GM12878 (cell line): ENCODE data around the gene MCM5. TPM values are rescaled to one million over a fixed set of nuclear protein-coding genes. Genes with fewer than 3 reads are reported as not detected.

Source experiments
- ATAC-seq: fragments of 200-7000 bp; cut with Tn5 transposase; 3 replicates; pipeline ENCODE4 v1.9.1; 2020; ENCODE audit warnings: mild to moderate bottlenecking, moderate library complexity
- BruUV-seq: library from RNA; stranded (reverse); fragments of 400-500 nt; replicated peaks from 2 replicates; lab custom pipeline; 2021; lab: Mats Ljungman, UMichigan
- CTCF ChIA-PET: fragments of 300-600 bp; sonication (Branson Sonifier 250); formaldehyde crosslinking; extraction: SDS; loops from one replicate; lab custom pipeline; 2021; ENCODE audit warnings: inconsistent platforms; lab: Yijun Ruan, JAX
- POLR2A ChIA-PET: fragments of 350-600 bp; formaldehyde crosslinking; extraction: SDS; loops from one replicate; lab custom pipeline; 2021; ENCODE audit warnings: inconsistent platforms; lab: Charles Lee
- RAD21 ChIA-PET: fragments of 300-600 bp; sonication (Branson Sonifier 250); formaldehyde crosslinking; loops from one replicate; lab custom pipeline; 2023; ENCODE audit warnings: antibody characterized with exemption; ENCODE audit not compliant: unreplicated experiment; lab: Charles Lee
- SMC1A ChIA-PET: fragments of 300-600 bp; sonication (Branson Sonifier 250); formaldehyde crosslinking; loops from one replicate; lab custom pipeline; 2023; ENCODE audit not compliant: unreplicated experiment, uncharacterized antibody; lab: Charles Lee
- DNase-seq: peaks from one replicate; pipeline ENCODE4 v3.0.0-alpha.2; 2011; ENCODE audit warnings: low read depth, low spot score
- FAIRE-seq: peaks from 3 replicates; lab custom pipeline; 2011; peaks lifted over from hg19 to GRCh38; lab: Jason Lieb, UNC
- H2AFZ ChIP-seq: 2 replicates; pipeline ENCODE4 v1.6.0; 2011; ENCODE audit warnings: low read depth, low read length, control low read depth; ENCODE audit not compliant: control insufficient read depth
- H3K27ac ChIP-seq: 2 replicates; pipeline ENCODE4 v1.5.1; 2011; ENCODE audit warnings: control low read depth; ENCODE audit not compliant: control insufficient read depth, insufficient read depth
- H3K27me3 ChIP-seq, 2 experiments: replicated peaks in 1 of 2; 2 replicates each; pipeline versions ENCODE4 v1.6.0 to v1.6.1; 2011; ENCODE audit warnings: low read length in 1 of 2; ENCODE audit not compliant: control insufficient read depth in 2 of 2, insufficient read depth in 2 of 2
- H3K36me3 ChIP-seq, 2 experiments: 2 replicates each; pipeline ENCODE4 v1.5.1; 2011; ENCODE audit warnings: low read length in 1 of 2; ENCODE audit not compliant: control insufficient read depth in 2 of 2, insufficient read depth in 2 of 2
- H3K4me1 ChIP-seq: 2 replicates; pipeline ENCODE4 v1.6.1; 2011; ENCODE audit warnings: mild to moderate bottlenecking, low read length, moderate library complexity, mixed read lengths; ENCODE audit not compliant: control insufficient read depth, insufficient read depth
- H3K4me2 ChIP-seq: 2 replicates; pipeline ENCODE4 v1.6.0; 2011; ENCODE audit warnings: control low read depth; ENCODE audit not compliant: control insufficient read depth, insufficient read depth
- H3K4me3 ChIP-seq: fragments of 200-600 bp; sonication (generic); 2 replicates; pipeline ENCODE4 v1.5.1; 2016
- H3K79me2 ChIP-seq: 2 replicates; pipeline ENCODE4 v1.6.0; 2011; ENCODE audit warnings: low read length; ENCODE audit not compliant: control insufficient read depth, insufficient read depth
- H3K9ac ChIP-seq: 2 replicates; pipeline ENCODE4 v1.8.0; 2011; ENCODE audit warnings: low read length, control low read depth, mixed read lengths; ENCODE audit not compliant: control insufficient read depth, insufficient read depth
- H3K9me3 ChIP-seq: replicated peaks from 3 replicates; pipeline ENCODE4 v1.5.1; 2011; ENCODE audit warnings: mild to moderate bottlenecking, low read length; ENCODE audit not compliant: control insufficient read depth, insufficient read depth
- H4K20me1 ChIP-seq: 2 replicates; pipeline ENCODE4 v1.6.0; 2011; ENCODE audit not compliant: control insufficient read depth, insufficient read depth
- SIN3A ChIP-seq: IDR thresholded peaks from 2 replicates; pipeline ENCODE4 v1.6.1; 2012; ENCODE audit warnings: low read depth, low read length, improper control_type of control experiment
- WGBS: methylation state at CpG from one replicate; pipeline ENCODE4 v1.1.6; 2016; ENCODE audit warnings: low lambda C conversion rate; ENCODE audit not compliant: insufficient replicate concordance, insufficient coverage; ENCODE audit errors: missing lambda C conversion rate; 5-methylcytosine and 5-hydroxymethylcytosine counted together
- in situ Hi-C: fragments of 300-500 bp; cut with MboI; formaldehyde crosslinking; loops from 9 replicates; pipeline ENCODE4 v1.14.3; 2018; ENCODE audit warnings: mixed read lengths
- intact Hi-C: fragments of 100-400 bp; cut with micrococcal nuclease; formaldehyde crosslinking; loops from one replicate; pipeline ENCODE4 v1.14.2; 2022; ENCODE audit not compliant: unreplicated experiment
- polyA plus RNA-seq, 11 experiments: library from polyadenylated mRNA; depleted of rRNA in 4 of 11; unstranded in 6 of 11; stranded (reverse) in 5 of 11; fragments of >200 nt; fragmentation: Nextera tagmentation in 4 of 11; fragmentation: Illumina TruSeq in 1 of 11; extraction: Ambion mirVana in 4 of 11; extraction: Trizol in 1 of 11; gene quantifications; 1 replicate in 1 of 11; 2 replicates in 10 of 11; pipeline versions ENCODE4 v1.2.1 to v1.2.3, GENCODE V29; 2011 to 2016; ENCODE audit warnings: inconsistent platforms in 2 of 11, missing spikeins in 2 of 11, low read depth in 1 of 11
- total RNA-seq, 4 experiments: library from RNA; depleted of rRNA in 3 of 4; stranded (reverse); fragments of >200 nt in 3 of 4; fragmentation: Illumina TruSeq in 1 of 4; extraction: Trizol in 1 of 4; gene quantifications; 2 replicates each; pipeline versions ENCODE4 v1.2.1 to v1.2.3, GENCODE V29; 2013 to 2021
- TF ChIP-seq, protein P1 (sequence below): fragments of 450-650 bp; IDR thresholded peaks from 2 replicates; pipeline ENCODE4 v1.6.1; 2017; ENCODE audit warnings: mild to moderate bottlenecking, moderate library complexity

The MCM5 gene
- total and polyA plus RNA-seq, 10 of the 15 experiments (the other 5 are each of a cell fraction or from before 2014, with no cell fraction given), result 14.1 to 360 (median 164) TPM

DNA sequence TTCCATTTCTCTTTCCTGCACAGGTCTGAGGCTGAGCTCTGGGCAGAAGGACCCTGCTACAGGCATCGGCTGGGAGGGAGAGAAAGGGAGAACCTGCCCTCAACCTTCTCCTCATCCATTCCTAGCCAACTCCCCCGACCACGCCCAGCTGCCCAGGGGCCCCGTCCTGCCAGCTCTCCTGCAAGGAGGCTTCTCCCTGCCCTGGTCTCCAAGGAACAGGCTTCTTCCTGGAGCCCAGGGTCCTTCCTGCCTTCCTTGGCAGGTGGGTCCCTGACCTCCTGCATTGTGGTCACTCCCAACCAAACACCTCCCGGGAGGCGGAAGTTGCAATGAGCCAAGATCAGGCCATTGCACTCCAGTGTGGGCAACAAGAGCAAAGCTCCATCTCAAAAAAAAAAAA is 31.6 kb upstream of the MCM5 start:
- Histone ChIP-seq H3K27ac (no peak overlapping the region), H3K36me3 (no peaks in the 10 kb centered on the region), H2AFZ (no peak overlapping the region), H3K4me2 (no peak overlapping the region), H4K20me1 (no peaks in the 10 kb centered on the region), H3K4me3 (no peak overlapping the region), H3K4me1 (peaks cover 15% of the 10 kb centered on the region), H3K27me3 (no peaks in the 10 kb centered on the region), H3K9ac (no peak overlapping the region), H3K9me3 (no peaks in the 10 kb centered on the region), H3K79me2 (no peaks in the 10 kb centered on the region)
- in situ Hi-C loops, result no loop called here
- ChIA-PET CTCF (interaction anchor here (0.5 to 1.8 kb wide), 5 partner anchors 12 to 230 kb away, joined by 3 to 10 read pairs (median 3); partner anchors contain the start of gene HMOX1), POLR2A (interaction anchor here (0.6 to 1.5 kb wide), 4 partner anchors 9 to 177 kb away, joined by 3 to 7 read pairs (median 4); no protein-coding TSS in a partner anchor), SMC1A (interaction anchor here (0.6 to 4.6 kb wide), 6 partner anchors 8 to 42 kb away, joined by 3 to 20 read pairs (median 4); partner anchors contain the start of gene HMOX1), RAD21 (interaction anchor here (0.6 to 4.5 kb wide), 4 partner anchors 15 to 62 kb away, joined by 3 to 38 read pairs (median 3); no protein-coding TSS in a partner anchor)
- TF ChIP-seq, protein P1, sequence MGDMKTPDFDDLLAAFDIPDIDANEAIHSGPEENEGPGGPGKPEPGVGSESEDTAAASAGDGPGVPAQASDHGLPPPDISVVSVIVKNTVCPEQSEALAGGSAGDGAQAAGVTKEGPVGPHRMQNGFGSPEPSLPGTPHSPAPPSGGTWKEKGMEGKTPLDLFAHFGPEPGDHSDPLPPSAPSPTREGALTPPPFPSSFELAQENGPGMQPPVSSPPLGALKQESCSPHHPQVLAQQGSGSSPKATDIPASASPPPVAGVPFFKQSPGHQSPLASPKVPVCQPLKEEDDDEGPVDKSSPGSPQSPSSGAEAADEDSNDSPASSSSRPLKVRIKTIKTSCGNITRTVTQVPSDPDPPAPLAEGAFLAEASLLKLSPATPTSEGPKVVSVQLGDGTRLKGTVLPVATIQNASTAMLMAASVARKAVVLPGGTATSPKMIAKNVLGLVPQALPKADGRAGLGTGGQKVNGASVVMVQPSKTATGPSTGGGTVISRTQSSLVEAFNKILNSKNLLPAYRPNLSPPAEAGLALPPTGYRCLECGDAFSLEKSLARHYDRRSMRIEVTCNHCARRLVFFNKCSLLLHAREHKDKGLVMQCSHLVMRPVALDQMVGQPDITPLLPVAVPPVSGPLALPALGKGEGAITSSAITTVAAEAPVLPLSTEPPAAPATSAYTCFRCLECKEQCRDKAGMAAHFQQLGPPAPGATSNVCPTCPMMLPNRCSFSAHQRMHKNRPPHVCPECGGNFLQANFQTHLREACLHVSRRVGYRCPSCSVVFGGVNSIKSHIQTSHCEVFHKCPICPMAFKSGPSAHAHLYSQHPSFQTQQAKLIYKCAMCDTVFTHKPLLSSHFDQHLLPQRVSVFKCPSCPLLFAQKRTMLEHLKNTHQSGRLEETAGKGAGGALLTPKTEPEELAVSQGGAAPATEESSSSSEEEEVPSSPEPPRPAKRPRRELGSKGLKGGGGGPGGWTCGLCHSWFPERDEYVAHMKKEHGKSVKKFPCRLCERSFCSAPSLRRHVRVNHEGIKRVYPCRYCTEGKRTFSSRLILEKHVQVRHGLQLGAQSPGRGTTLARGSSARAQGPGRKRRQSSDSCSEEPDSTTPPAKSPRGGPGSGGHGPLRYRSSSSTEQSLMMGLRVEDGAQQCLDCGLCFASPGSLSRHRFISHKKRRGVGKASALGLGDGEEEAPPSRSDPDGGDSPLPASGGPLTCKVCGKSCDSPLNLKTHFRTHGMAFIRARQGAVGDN, result no peak
- no peak for TF ChIP-seq SIN3A
- ATAC-seq (no peak), FAIRE-seq (no peak), DNase-seq (no peak)
- no TSS peak for BruUV-seq
- intact Hi-C loops, result no loop called here
- 80% methylated on average over 6 of the region's 6 CpGs for WGBS
